Stimulated activated CD8-positive, alpha-beta memory T cell treated with anti-CD3 and anti-CD28 coated beads, Interleukin-15, amount 100 ng/mL, for 1 hour (primary cell): ENCODE results near the gene ATP7A.
A peak's percentile ranks its signal among the peaks of the same experiment; 100 is the strongest.
"Not testable (repeated sequence)": the region's sequence is repeated elsewhere in the genome, so short reads cannot be mapped to it uniquely, and the experiment has no call there.

Experiments used
- DNase-seq: peaks from one replicate; pipeline ENCODE4 v3.0.0-alpha.2; 2020; ENCODE audit warnings: low read depth

Gene ATP7A

DNA sequence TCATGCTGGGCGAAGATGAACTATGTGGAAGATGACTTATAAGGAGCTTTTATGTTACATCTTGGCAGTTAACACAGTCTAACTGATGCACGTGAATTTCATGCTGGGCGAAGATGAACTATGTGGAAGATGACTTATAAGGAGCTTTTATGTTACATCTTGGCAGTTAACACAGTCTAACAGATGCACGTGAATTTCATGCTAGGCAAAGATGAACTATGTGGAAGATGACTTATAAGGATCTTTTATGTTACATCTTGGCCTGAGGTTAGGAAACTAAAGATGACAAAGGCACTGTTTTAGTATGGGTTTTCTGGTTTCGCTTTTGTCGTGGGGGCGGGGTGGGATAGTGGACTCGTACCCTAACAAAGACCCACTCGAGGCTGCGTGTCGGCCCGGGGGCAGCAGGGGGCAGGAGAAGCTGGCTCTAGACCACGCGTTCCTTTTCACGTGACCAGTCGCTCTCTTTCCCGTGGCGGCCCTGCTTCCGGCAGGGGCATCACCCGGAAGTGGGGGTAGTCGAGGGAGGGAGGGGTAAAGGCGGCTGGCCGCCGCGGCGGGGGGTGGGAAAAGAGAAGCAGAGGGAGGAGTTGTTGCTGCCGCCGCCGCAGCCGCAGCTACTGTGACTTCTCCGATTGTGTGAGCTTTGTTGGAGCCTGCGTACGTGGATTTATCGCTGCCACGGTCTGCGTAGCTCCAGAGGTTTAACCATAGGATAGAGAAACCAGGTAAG, at the start of gene ATP7A:
ATP7A (plus strand) TSS at position 586 of the 733 bp plus-strand sequence. CDS start 60,949 bp downstream, outside the sequence.
- peak; percentile 75 for DNase-seq

DNA sequence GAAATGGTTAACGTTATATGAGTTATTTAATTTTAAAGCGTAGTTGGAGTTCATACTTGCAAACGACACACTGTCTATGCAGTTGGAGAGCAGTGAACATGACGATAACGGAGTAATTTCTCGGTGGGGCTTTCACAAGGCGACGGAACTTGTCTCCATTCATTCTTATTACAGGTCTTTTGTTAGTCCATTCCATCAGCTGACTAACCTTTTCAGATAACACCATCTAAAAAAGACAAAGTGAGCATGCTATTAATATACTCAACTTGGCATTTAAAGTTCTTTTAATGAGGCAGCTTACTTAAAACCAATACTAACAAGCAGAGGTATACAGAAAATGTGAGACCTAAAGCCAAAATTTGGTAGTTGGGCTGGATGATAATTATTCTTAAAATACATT, 35.1 kb upstream of the ATP7A start:
- DNase-seq = no peak

- DNase-seq = not testable (repeated sequence)
These were observed 29.1 kb upstream of the ATP7A start for GRCh38 chrX:77881418-77881817.

GRCh38 chrX:77892887-77893286, 17.6 kb upstream of the ATP7A start:
- no peak for DNase-seq

DNA sequence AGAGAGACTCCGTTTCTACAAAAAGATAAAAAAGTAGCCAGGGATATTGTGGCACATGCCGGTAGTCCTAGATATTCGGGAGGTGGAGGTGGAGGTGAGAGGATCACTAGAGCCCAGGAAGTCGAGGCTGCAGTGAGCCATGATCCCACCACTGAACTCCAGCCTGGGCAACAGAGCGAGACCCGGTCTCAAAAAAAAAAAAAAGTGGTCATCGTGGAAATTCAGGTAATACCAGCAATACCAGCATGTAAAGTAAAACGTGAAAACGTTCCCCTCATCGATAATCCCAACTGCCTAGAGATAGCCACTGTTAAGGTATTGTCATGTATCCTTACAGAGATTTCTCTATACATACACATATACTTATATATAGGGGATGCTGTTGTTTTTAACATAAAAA, 16.8 kb upstream of the ATP7A start:
- no peak for DNase-seq

GRCh38 chrX:77894921-77895886, 15.3 kb upstream of the ATP7A start, which contains the start of gene MAGT1:
Gene MAGT1 (minus strand): TSS chrX:77895435. CDS start chrX:77895410, 25 bp downstream.
- peak; percentile 64 for DNase-seq

DNA sequence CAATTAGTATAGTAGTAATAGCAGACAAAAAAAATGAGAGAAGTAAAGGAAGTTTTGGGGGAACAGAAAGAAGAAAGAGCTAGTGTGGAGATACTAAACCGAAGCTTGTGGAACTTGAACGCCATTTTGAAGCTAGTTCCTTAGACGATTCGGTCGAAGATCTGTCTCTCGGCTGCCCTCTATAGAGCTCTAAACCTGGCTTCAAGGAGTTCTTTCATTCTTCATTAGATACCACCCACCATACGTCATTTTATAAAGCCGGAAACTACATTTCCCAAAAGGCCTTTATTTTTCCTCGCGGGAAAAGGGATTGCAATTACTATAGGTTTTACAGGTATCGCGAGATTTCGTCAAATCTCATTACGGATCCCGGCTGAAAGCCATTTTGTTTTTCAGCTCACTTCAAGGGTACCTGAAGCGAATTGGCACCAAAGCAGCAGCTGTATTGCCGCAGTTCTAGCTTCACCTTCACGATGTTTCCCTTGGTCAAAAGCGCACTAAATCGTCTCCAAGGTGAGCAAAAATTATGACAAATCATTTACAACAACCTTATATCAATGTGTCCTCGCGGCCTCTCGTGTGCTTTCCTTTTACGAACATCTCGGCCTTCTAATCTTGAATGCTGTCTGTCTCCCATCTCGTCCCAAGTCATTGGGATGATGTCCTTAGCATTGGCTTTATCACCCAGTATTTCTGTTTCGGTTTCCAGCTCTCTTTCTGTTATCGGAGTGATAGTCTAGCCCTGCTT, 11.2 kb upstream of the ATP7A start, which contains the start of gene COX7B:
COX7B (plus strand) TSS at position 388 of the 748 bp plus-strand sequence; CDS start at position 474, 86 bp downstream.
- peak; percentile 32 for DNase-seq

- DNase-seq = no peak
These were observed 9.8 kb upstream of the ATP7A start for GRCh38 chrX:77900688-77901087.

- no peak for DNase-seq
These were observed 9.0 kb upstream of the ATP7A start for GRCh38 chrX:77901506-77901905.

- DNase-seq = no peak
These were observed 6.9 kb downstream of the ATP7A start for GRCh38 chrX:77917294-77917933.

DNA sequence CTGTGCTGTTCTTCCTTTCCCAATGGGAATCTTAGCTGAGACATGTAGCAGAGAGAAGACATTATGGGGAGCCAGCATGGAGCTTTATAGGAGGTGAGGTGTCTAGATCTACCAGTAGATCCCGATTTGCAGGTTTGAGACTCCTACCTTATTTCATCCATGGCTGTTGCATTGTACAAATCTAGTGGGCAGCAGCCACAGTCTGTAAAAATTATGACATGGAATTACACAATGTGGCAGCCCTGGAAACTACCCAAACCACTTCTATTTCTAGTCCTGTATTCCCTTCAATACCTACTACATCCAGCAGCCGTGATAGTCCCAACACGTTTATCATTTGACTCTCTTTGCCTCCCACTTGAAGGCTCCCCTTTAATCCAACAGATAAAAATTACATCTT, 8.1 kb downstream of the ATP7A start:
- DNase-seq = no peak

DNA sequence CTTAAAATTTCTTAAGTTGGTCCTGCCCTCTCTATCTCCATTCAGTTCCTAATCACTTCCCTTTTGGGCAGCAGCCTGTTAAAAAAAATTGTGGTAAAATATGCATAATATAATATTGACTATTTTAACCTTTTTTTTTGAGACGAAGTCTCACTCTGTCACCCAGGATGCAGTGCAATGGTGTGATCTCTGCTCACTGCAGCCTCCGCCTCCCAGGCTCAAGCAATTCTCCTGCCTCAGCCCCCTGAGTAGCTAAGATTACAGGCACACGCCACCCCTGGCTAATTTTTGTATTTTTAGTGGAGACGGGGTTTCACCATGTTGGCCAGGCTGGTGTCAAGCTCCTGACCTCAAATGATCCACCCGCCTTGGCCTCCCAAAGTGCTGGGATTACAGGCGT, 8.9 kb downstream of the ATP7A start:
- not testable (repeated sequence) for DNase-seq

GRCh38 chrX:77922787-77923186, 12.3 kb downstream of the ATP7A start:
- DNase-seq = no peak

- DNase-seq = no peak
These were observed 13.9 kb downstream of the ATP7A start for GRCh38 chrX:77924320-77924859.

GRCh38 chrX:77925764-77926163, 15.3 kb downstream of the ATP7A start:
- no peak for DNase-seq

GRCh38 chrX:77930581-77930980, 20.1 kb downstream of the ATP7A start:
- DNase-seq = no peak

DNA sequence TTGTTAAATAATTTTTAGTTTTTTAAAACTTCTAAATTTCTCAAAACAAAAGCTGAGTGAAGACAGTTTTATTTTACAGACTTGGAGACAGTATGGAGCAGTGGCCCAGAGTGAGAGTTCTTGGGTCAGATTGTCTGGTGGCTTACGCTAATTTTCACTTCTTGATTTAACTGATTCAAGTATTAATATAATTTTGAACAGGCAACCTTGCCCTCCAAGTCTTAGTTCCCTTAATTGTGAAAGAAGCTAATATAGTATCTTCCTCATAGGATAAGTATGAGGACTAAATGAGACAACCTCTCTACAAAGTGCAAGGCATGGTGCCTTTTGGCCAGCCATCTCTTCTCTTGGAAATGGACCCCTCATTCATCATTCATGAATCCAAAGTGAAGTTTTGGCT, 25.4 kb downstream of the ATP7A start:
- no peak for DNase-seq

- no peak for DNase-seq
These were observed 25.8 kb downstream of the ATP7A start for GRCh38 chrX:77936299-77936698.

GRCh38 chrX:77937291-77937690, 26.8 kb downstream of the ATP7A start:
- DNase-seq = no peak

- DNase-seq = no peak
These were observed 27.7 kb downstream of the ATP7A start for GRCh38 chrX:77938083-77938680.

DNA sequence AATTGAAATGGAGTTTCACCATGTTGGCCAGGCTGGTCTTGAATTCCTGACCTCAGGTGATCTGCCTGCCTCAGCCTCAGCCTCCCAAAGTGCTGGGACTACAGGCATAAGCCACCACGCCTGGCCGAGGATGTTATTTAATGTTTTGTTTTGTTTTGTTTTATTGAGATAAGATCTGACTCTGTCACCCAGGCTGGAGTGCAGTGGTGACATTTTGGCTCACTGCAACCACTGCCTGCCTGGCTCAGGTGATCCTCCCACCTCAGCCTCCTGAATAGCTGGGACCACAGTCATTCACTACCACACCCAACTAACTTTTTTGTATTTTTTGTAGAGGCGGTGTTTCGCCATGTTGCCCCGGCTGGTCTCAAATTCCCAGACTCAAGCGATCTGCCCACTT, 34.5 kb downstream of the ATP7A start:
- not testable (repeated sequence) for DNase-seq
